Activated effector memory CD4-positive, alpha-beta T cell treated with Interleukin-2 at 50 U/mL for 16 hours (primary cell): ENCODE data around the gene MNDA.
"Not testable (repeated sequence)": the region's sequence is repeated elsewhere in the genome, so short reads cannot be mapped to it uniquely, and the experiment has no call there.

Experiments used
- DNase-seq: peaks from one replicate; pipeline ENCODE4 v3.0.0-alpha.2; 2020

Gene MNDA

GRCh38 chr1:158840236-158840635 is 9.1 kb downstream of the MNDA start:
- DNase-seq = no peak

- DNase-seq = no peak
Measured at GRCh38 chr1:158864595-158864994, 33.4 kb downstream of the MNDA start.

DNA sequence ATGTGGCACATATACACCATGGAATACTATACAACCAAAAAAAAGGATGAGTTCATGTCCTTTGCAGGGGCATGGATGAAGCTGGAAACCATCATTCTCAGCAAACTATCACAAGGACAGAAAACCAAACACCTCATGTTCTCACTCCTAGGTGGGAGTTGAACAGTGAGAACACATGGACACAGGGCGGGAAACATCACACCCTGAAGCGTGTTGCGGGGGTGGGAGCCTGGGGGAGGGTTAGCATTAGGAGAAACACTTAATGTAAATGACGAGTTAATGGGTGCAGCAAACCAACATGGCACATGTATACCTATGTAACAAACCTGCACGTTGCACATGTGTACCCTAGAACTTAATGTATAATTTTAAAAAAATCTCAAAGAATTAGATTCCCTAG is 39.3 kb downstream of the MNDA start:
- not testable (repeated sequence) for DNase-seq

DNA sequence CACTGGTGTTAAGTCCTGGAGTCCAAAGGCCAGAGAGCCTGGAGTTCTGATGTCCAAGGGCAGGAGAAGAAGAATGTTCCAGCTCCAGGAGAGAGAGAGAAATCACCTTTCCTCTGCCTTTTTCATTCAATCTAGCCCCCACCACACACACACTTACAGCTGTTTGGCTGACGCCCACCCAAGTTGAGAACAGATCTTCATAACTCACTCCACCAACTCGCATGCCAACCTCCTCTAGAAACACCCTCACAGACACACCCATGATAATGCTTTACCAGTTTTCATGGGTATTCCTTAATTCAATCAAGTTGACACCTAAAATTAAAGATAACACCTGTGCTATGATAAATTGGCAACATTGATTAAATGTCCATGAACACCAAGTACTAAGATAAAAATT is 42.0 kb downstream of the MNDA start:
- no peak for DNase-seq

GRCh38 chr1:158893654-158894053 is 62.5 kb downstream of the MNDA start:
- no peak for DNase-seq

DNA sequence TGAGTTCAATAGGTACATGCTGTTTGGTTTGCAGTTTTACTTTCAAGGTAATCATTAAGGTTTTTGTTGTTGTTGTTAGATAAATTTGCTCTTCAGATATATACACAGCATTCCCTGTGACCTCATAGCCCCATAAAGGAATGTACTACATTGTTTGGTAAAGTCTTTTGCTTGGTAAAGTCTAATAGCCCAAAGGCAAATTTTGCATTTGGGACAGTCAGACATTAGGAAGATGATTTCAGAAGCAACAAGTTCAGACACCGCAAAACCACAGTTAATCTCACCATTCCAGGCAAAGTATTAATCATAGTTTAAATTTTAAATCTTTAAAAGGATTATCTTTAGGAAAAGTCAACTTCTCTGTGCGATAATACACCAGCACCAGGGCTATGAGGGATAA is 67.6 kb downstream of the MNDA start:
- no peak for DNase-seq
